ENCODE data around the gene COL11A1.

The COL11A1 gene

DNA sequence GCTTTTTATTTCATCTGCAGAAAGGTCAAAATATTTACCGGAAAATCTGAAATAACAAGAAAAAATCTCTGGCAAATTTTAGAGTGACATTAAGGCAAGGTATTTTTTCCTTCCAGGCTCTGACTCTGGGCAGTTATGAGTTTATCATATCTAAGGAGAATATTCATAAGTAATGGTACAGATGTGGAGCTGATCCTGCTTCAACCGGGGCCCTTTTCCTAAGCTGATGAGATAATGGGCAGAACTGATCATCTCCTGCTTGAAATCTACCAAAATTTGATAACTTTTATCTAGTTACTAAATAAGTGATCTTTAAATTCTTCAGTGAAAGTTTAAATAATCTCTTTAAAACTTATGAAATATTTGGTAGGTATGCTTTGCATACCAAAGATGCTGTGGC lies 211.6 kb downstream of the COL11A1 start:
- no peak for DNase-seq

- DNase-seq, result peak; percentile 5
These were observed 212.0 kb downstream of the COL11A1 start for GRCh38 chr1:102896286-102896685.

DNA sequence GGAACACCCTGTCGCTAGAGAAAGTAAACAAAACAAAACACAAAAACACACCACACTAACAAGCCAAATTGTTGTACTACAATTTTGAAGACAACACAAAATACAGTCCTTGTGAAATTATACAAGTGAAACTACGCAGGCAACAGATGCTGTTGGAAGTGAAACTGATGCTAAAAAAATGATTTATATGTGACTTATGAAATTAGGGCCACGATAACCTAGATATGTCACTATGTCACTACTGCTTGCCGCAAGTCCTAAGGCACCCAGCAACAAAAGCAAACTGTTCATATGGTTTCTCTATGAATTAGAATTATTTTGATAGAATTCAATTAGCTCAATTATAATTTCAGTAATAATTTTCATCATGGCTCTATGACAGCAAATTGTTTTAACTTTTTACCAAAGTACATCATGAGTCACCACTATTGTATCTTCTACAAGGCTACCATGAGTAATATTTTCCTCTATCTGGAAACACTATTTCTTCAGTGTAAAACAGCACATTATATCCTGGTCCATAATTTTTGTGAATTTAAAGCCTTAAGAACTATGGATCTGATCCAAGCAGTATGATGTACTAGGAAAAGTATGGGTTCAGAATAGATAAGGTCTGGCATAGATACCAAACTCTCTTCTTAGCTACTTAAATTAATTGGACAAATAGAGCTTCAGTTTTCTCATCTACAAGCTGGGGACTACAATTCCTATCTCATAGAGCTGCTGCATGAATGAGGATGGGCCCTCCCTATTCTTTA lies 216.3 kb downstream of the COL11A1 start:
- DNase-seq, result peak; percentile 87

GRCh38 chr1:102886638-102887037 lies 221.7 kb downstream of the COL11A1 start:
- DNase-seq, result no peak

DNA sequence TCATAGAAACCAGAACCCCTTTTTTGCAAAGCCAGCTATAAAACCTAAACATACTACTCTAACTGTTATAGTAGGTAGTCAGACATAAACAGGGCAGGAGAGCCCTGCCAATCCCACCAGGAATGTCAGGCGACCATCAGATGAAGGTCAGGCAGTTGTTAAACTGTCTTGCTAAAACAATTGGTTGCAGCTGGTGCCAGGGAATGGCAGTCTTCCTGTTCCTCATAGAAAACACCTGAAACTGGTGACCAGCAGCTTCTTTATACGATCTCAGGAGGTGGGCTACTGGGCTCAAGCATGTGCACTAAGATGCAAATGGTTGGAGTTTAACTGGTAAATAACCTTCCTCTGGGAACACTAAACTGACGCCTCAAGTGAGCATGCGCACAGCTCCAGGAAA lies 224.1 kb downstream of the COL11A1 start:
- no peak for DNase-seq

DNA sequence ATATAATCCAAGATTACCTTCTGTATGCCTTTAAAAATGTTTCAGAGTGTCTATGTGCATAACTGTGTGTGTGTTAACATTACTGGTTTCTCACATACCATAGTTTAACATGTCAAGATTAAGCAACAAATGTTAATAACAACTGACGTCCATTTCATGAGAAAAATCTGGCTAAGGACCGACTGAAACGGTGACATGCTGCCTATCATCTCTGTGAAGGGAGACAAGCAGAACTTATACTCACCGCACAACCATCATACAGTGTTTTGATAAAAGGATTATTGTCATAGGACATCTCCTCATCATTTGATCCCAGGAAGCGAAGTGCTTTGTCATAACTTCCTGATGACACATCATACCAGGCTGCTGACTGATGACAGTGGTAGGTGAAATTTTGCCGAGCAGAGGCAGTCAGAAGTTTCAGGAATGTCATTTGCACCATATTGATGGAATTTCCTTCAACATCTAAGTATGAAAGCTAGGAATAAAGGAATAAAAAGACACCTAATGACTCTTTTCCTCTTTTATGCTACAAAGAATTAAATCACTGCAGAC lies 228.8 kb downstream of the COL11A1 start:
- DNase-seq, result peak; percentile 88

DNA sequence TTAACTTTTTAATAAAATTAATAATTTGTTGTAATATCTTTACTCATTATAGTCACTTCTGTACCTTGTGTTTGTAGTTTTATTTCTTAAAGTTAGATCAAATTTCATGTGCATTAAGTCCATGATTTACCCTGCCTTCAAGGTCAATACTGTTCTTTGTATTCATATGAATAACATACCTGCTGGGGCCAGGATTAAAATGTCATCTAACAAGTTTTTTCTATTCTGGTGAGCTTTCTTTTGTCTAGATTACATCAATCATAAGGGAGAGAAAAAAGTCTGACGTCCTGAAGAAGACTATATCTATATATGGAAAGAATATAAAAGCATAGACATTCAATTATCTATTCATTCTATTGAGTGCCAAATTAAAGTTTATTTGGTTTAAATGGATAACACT lies 232.6 kb downstream of the COL11A1 start:
- no peak for DNase-seq

DNA sequence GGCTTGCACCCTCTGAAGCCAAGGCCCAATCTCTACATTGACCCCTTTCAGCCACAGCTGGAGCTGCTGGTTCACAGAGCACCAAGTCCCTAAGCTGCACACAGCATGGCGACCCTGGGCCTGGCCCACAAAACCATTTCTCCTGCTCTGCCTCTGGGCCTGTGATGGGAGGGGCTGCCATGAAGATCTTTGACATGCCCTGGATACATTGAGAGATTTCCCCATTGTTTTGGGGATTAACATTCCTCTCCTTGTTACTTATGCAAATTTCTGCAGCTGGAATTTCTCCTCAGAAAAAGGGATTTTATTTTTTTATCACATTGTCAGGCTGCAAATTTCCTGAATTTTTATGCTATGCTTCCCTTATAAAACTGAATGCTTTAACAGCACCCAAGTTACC lies 235.8 kb downstream of the COL11A1 start:
- no peak for DNase-seq

- no peak for DNase-seq
These were observed 236.2 kb downstream of the COL11A1 start for GRCh38 chr1:102872097-102872496.

DNA sequence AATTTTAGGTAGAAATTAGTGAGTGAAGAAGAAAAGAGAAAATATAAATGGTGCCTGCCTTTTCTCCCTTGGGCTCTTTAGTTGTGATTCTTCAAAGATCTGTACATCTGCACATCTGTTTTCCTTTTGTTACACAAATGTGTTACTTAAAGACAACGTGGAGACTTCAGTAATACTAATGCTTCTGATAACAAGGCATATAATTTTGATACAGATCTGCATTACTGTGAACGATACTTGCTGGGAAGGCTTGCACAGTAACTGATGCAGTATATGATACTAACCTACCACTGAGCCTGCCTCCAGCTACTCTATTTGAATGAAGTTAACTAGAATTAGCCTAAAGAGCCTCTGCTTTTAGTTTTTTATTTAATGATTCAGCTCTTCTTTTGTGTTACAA lies 244.6 kb downstream of the COL11A1 start:
- DNase-seq, result no peak

GRCh38 chr1:102861247-102861646 lies 247.1 kb downstream of the COL11A1 start:
- DNase-seq, result peak; percentile 42

DNA sequence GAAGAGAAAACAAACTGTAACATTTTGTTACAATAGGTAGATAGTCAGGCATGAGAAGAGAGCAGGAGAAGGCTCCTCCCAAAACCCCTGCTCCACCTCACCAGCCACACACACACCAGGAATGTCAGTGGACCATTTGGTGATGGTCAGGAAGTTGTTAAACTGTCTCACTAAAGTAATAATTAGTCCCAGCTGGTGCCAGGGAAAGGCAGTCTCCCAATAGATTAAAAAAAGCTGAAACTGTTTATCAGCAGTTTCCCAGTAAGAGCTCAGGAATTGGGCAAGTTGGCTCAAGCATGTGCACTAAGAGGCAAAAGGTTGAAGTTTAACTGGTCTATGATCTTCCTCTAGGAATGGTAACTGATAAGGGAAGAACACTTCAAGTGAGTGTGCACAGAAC lies 249.6 kb downstream of the COL11A1 start:
- peak; percentile 92 for DNase-seq

GRCh38 chr1:102857251-102857650 lies 251.1 kb downstream of the COL11A1 start:
- no peak for DNase-seq

GRCh38 chr1:102853701-102854187 lies 254.6 kb downstream of the COL11A1 start:
- DNase-seq, result no peak

GRCh38 chr1:102853136-102853535 lies 255.2 kb downstream of the COL11A1 start:
- DNase-seq, result peak; percentile 21

- DNase-seq, result peak; percentile 15
These were observed 255.7 kb downstream of the COL11A1 start for GRCh38 chr1:102852613-102853012.

DNA sequence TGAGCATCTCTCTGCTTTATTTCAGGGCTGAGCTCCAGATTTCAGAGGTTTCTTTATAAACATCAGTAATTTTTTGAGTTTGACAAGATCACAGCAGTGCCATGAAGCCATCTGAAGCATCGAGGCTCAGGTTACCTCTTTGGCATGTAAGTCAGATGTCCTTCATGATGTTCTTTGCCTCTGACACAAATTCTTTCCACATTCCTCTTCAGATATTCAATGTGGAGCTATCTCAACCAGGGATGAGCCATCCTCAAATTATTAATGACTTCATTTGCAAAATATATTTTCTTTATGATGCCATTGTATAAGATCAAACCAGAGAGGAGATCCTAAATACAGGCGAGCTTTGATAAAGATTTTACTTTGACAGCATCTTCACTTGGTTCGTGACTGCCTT lies 256.7 kb downstream of the COL11A1 start:
- DNase-seq, result peak; percentile 63

DNA sequence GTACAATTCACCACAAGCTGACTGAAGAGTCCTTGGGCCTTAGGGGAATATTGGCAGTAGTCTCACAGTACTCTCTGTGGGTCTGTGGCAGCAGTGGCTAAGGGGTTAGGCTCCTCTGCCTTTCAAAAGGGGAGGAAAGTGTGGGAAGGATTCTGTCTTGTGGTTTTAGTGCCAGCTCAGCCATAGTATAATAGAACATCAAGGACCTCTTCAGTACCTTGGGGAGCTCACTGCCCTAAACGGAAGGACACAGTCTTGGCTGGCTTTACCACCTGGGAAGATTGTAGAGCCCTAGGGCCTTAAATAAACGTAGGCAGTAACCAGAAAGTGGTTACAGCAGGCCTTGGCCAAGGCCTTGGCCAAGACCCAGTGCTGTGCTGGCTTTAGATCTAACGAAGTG lies 265.7 kb downstream of the COL11A1 start:
- DNase-seq, result no peak

DNA sequence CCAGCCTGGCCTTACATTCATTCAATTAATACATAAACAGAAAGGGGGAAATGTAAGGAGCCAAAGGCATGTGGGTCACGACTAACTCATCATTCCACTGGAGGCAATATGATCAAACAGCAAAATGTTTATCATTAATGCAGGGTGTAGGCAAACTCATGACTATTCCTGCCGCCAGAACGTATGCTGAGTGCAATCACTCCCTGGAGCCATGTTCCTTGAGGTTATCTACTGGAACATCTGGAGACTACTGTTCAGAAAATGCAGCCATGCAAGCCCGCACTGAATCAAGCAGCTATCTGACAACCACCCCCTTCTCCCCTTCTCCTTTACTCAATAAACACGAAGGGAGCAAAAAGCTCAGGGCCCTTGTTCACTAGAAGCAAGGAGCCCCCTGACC lies 267.6 kb downstream of the COL11A1 start:
- no peak for DNase-seq

DNA sequence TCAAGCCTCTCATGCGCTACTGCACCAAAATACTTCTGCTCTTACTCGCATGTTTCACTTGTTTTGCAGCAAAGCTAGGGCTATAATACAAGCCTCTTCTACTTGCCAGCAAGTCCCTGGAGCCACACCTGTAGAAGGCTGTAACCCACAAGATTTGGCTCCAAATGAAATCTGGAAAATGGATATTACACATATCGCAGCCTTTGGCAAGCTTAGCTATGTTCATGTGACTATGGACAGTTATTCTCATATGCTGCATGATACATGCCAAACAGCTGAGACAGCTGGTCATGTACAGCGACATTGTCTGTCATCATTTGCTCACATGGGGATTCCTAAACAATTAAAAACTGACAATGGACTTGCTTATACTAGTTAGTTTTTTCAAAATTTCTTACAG lies 270.3 kb downstream of the COL11A1 start:
- no peak for DNase-seq

DNA sequence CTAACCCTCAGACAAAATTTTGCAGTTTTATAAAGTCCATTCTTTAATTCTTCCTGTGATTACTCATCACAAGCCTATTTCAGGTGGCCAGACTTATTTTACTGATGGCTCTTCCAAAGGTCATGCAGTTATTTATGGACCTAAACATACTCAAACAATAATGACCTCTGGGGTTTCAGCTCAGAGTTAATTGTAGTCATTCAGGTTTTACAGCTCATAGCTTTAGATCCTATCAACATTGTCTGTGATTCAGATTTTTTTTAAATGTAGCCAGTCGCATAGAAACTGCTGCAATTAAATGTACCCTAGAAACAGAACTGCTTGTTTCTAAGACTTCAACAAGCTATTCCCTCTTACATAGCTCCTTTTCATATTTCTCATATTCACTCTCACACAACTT lies 270.8 kb downstream of the COL11A1 start:
- no peak for DNase-seq

- DNase-seq, result no peak
These were observed 271.3 kb downstream of the COL11A1 start for GRCh38 chr1:102836991-102837390.

DNA sequence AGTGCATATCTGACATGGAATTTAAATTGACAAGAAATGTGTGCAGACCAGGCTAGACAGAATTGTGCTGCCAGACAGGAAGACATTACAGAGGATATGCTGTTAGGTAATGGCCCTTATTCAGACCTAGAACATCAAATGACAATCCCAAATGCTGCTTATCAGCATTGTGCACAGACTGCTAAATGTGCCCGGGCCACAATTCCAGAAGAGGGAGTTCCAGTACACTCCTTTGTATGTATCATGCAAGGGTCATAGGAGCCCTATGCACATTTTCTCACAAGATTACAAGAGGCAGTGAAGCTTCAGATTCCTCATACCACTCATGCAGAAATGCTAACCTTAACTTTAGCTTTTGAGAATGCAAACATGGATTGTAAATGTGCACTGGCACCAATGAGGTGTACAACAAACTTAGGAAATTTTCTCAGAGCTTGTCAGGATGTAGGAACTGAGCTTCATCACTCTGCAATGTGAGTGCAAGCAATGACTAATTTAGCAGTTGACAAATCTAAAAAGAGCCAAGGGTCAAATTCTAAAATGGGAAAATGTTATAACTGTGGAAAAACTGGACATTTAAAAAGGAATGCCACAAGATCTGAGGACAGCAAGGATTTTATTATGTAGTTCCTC lies 273.5 kb downstream of the COL11A1 start:
- DNase-seq, result peak; percentile 34

DNA sequence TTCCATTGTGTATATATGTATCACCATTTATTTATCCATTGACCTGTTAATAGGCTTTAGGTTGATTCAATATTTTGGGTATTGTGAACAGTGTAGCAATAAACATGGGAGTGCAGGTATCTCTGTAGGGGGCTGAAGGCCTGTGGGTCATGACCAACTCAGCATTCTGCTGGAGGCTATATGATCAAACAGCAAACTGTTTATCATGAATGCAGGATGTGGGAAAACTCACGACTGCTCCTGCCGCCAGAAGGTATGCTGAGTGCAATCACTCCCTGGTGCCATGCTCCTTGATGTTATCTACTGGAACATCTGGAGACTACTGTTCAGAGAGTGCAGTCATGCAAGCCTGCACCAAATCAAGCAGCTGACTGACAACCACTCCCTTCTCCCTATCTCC lies 275.2 kb downstream of the COL11A1 start:
- DNase-seq, result no peak

Data from fibroblast of skin of right quadriceps (primary cell).